Measurements from ENCODE around the gene KRTAP9-1.

- TF ChIP-seq REST (IDR thresholded peaks at IDR 0.05; ENCODE audit: borderline replicate concordance): no peak
- TF ChIP-seq RAD21 (conservative IDR thresholded peaks at IDR 0.05): no peak
- TF ChIP-seq POLR2AphosphoS5 (IDR thresholded peaks at IDR 0.05): no peak
- no peak for TF ChIP-seq CTCF (IDR thresholded peaks at IDR 0.05; ENCODE audit: poor library complexity, severe bottlenecking)
- no peak for TF ChIP-seq EZH2 (IDR thresholded peaks at IDR 0.05; ENCODE audit: borderline replicate concordance, insufficient read depth, low read length, poor library complexity, severe bottlenecking)
- no peak for TF ChIP-seq EP300 (conservative IDR thresholded peaks at IDR 0.05; ENCODE audit: poor library complexity, severe bottlenecking)
These were observed 11.9 kb upstream of the KRTAP9-1 start, which contains the start of gene KRTAP4-2 for GRCh38 chr17:41177727-41178271.
